A549 treated with DMSO at 1 μM for 4 hours (cell line): Measurements from ENCODE around the gene RNPEP. TPM values are rescaled to one million over a fixed set of nuclear protein-coding genes. Genes with fewer than 3 reads are reported as not detected.

Experiments
- total RNA-seq: library from RNA; stranded (reverse); fragments of 200-300 nt; extraction: Qiagen RNA extraction; gene quantifications from 5 replicates; pipeline ENCODE4 v1.2.3, GENCODE V29; 2022; ENCODE audit warnings: low read depth

Gene RNPEP, protein sequence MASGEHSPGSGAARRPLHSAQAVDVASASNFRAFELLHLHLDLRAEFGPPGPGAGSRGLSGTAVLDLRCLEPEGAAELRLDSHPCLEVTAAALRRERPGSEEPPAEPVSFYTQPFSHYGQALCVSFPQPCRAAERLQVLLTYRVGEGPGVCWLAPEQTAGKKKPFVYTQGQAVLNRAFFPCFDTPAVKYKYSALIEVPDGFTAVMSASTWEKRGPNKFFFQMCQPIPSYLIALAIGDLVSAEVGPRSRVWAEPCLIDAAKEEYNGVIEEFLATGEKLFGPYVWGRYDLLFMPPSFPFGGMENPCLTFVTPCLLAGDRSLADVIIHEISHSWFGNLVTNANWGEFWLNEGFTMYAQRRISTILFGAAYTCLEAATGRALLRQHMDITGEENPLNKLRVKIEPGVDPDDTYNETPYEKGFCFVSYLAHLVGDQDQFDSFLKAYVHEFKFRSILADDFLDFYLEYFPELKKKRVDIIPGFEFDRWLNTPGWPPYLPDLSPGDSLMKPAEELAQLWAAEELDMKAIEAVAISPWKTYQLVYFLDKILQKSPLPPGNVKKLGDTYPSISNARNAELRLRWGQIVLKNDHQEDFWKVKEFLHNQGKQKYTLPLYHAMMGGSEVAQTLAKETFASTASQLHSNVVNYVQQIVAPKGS
- 85.6 to 90.8 TPM (median 89.3 TPM) in 5 replicates for total RNA-seq

DNA sequence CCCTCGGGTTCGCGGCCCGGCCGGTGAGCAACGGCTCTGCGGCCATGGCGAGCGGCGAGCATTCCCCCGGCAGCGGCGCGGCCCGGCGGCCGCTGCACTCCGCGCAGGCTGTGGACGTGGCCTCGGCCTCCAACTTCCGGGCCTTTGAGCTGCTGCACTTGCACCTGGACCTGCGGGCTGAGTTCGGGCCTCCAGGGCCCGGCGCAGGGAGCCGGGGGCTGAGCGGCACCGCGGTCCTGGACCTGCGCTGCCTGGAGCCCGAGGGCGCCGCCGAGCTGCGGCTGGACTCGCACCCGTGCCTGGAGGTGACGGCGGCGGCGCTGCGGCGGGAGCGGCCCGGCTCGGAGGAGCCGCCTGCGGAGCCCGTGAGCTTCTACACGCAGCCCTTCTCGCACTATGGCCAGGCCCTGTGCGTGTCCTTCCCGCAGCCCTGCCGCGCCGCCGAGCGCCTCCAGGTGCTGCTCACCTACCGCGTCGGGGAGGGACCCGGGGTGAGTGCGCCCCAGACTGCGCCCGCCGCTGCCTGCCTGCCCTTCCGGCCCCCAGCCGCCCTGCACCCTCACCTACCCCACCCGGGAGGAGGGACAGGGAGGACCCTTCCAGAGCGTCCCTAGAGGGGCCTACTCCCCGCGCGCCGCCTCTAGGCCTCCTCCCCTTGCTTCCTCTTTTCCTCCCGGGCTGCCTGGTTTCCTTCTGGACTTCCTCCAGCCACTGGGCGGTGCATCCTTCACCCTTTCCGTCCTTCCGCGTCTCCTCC is at the start of gene RNPEP:
Gene RNPEP, plus strand, starts transcription at position 26 of the 757 bp plus-strand sequence. Its CDS starts 19 bp downstream, at position 45.

DNA sequence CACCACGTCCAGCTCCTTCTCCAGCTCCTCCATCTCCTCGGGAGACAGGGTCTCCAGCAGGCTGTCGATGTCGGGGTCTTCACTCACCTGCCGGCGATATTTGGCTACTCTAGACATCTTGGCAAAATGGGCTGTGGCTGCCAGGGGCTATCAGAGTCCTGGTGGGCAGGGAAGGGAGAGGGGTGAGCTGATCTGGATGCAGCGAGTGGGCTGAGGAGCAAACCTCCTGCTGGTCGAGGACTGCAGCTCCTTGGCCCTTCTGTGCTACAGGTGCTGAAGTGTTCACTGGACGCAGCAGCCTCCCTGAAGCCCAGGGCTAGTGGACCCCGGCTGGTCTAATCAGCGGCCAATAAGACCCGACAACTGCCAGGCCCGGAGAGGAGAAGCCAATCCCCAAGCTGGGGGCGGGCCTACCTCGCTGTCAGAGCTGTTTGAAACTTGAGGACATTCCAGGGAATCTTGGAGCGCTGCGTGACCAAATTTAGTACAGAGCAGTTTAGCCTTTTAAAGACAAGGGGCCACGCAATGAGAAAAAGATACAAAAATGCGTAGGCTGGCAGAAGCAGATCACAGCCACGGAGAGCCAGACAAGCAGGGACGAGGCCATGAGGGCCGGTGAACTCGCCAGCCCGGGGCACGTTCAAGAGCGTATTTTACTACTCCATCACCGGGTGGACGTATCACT is 36.1 kb upstream of the RNPEP start, which contains the start of gene LMOD1:
Gene LMOD1, minus strand, starts transcription at position 325 of the 685 bp plus-strand sequence. Its CDS starts 208 bp downstream, at position 117.

DNA sequence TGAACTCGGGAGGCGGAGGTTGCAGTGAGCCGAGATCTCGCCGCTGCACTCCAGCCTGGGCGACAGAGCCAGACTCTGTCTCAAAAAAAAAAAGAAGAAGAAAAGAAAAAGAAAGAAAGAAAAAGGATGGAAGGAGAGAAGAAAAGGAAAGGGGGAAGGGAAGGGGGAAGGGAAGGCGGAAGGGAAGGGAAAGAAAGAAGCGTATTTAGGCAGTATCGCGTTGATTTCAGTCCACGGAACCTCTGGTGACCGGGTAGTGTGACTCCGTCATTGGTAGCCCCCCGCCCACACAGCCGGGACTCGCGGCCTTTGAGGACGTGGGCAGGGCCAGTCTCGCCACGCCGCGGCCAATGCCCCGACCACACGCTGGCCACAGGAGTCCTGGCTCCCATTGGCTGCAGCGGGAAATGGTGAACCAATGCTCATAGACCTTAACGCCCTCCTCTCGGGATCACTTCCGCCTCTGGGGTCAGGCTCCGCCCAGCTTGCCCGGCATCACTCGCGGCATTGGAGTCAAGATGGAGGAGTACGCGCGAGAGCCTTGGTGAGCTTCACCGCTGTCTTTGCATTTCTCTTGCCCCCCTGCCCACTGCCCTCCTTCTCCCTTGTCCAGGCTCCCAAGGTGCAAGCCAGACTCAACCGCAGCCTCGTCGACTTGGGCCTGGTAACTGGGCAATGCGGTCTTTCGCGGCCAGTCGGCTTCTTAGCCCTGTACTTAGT is 27.3 kb upstream of the RNPEP start, which contains the start of gene TIMM17A:
Gene TIMM17A, plus strand, starts transcription at position 495 of the 720 bp plus-strand sequence. Its CDS starts 24 bp downstream, at position 519.

DNA sequence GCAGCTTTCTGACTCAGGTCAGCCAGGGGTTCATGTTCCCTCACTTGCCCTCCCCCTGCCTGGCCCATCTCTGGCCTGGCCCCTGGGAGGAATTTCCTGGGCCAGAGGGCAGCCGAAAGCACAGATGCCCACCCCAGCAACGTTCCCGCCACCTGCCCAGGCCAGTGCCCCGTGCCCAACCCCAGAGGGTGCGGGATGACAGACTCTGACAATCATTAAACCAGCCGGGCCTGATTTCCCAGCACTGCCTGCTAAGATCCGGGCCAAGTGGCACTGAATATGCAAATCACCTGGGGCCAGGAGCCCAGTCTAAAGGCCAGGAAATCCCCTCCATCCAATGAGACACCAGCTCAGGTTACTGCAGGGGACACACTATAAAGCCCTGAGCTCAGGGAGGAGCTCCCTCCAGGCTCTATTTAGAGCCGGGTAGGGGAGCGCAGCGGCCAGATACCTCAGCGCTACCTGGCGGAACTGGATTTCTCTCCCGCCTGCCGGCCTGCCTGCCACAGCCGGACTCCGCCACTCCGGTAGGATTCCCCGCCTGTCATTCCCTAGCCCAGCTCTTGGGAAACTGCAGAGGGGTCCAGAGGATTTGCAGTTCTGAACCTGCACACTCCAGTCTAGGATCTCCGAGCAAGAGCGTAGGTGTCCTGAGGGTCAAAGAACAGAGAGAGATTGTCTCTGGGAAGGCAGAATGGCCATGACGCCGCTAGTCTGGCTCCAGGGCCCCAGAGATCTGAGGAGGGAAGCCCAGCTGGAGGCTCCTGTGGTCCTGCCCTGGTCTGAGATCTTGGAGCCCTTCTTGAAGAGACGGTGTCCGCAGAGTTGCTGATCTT is 27.9 kb downstream of the RNPEP start, which contains the start of gene ELF3:
Gene ELF3, plus strand, starts transcription at position 408 of the 836 bp plus-strand sequence. CDS start 550 bp downstream, outside the sequence.

Other genes starting within 250 kb of the RNPEP start
- 26.7 to 53.2 TPM (median 44.7 TPM) in 5 replicates for gene IPO9, start 153.5 kb upstream of the RNPEP start, total RNA-seq
- 12.0 to 18.2 TPM (median 16.1 TPM) in 5 replicates for gene SHISA4, start 93.8 kb upstream of the RNPEP start, total RNA-seq
- not detected in 5 replicates for gene LMOD1, start 36.1 kb upstream of the RNPEP start, total RNA-seq
- 93.5 to 125 TPM (median 99.6 TPM) in 5 replicates for gene TIMM17A, start 27.1 kb upstream of the RNPEP start, total RNA-seq
- gene ELF3, start 27.9 kb downstream of the RNPEP start, total RNA-seq: 238 to 280 TPM (median 261 TPM) in 5 replicates
- 0.13 to 0.22 TPM (median 0.15 TPM) in 5 replicates for gene GPR37L1, start 140.3 kb downstream of the RNPEP start, total RNA-seq
- gene ARL8A, start 162.1 kb downstream of the RNPEP start, total RNA-seq: 35.5 to 42.7 TPM (median 41.5 TPM) in 5 replicates
- gene PTPN7, start 178.0 kb downstream of the RNPEP start, total RNA-seq: 0.05 to 0.11 TPM in 2 of 5 replicates, not detected in the others
- gene LGR6, start 211.2 kb downstream of the RNPEP start, total RNA-seq: 0.40 to 0.75 TPM (median 0.61 TPM) in 5 replicates